Stomach smooth muscle (tissue), 2 donors: ENCODE results near the gene RPL32.
A peak's percentile ranks its signal among the peaks of the same experiment; 100 is the strongest.
"Not testable (repeated sequence)": the region's sequence is repeated elsewhere in the genome, so short reads cannot be mapped to it uniquely, and the experiment has no call there.

Experiments used
- H3K27ac ChIP-seq: one replicate; pipeline ENCODE4 v1.7.0; 2013; ENCODE audit warnings: mild to moderate bottlenecking, low read length, inconsistent platforms
- H3K27me3 ChIP-seq, 2 donors: one replicate each; pipeline ENCODE4 v1.7.0; 2013; ENCODE audit warnings: low read length in 2 of 2; ENCODE audit not compliant: insufficient read depth in 2 of 2, control insufficient read depth in 1 of 2
- H3K36me3 ChIP-seq, 2 donors: one replicate each; pipeline ENCODE4 v1.7.0; 2013; ENCODE audit warnings: low read length in 2 of 2; ENCODE audit not compliant: control insufficient read depth in 2 of 2, insufficient read depth in 2 of 2
- H3K4me1 ChIP-seq: one replicate; pipeline ENCODE4 v1.7.0; 2013; ENCODE audit warnings: low read length; ENCODE audit not compliant: control insufficient read depth, insufficient read depth
- H3K4me3 ChIP-seq, 2 donors: one replicate each; pipeline ENCODE4 v1.7.0; 2013; ENCODE audit warnings: low read length in 2 of 2
- H3K9ac ChIP-seq, 2 donors: one replicate each; pipeline ENCODE4 v1.7.0; 2013; ENCODE audit warnings: low read length in 2 of 2, mild to moderate bottlenecking in 1 of 2
- H3K9me3 ChIP-seq, 2 donors: one replicate each; pipeline ENCODE4 v1.7.0; 2013; ENCODE audit warnings: low read length in 2 of 2; ENCODE audit not compliant: control insufficient read depth in 2 of 2
- donor health status: healthy.
- donor health status: Pancreatic carcinoma.

The RPL32 gene

DNA sequence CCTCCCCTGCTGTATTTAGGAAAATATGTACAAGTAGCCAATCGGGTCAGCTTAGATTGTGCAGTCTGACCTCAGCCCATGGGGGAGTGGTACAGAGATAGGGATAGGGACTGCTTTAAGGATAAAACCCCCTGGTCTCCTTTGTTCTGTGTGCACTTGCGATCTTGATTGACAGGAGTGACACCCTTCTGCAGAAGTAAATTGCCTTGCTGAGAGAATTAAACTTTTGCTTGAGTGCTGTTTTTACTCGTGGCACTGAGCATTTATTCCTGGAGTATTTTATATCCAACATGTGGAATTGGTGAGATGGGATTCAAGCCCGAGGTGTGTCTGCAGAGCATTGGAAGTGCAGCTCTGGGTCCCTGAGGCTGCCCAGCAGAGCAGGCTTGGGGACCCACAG, 23.9 kb upstream of the RPL32 start:
- no peaks in the 10 kb centered on the region for H3K9me3 ChIP-seq
- no peak overlapping the region for H3K27ac ChIP-seq
- H3K4me3 ChIP-seq, result no peak overlapping the region
- no peaks in the 10 kb centered on the region for H3K27me3 ChIP-seq
- H3K4me1 ChIP-seq, result peaks cover 10% of the 10 kb centered on the region
- no peaks in the 10 kb centered on the region for H3K36me3 ChIP-seq
- no peak overlapping the region for H3K9ac ChIP-seq

DNA sequence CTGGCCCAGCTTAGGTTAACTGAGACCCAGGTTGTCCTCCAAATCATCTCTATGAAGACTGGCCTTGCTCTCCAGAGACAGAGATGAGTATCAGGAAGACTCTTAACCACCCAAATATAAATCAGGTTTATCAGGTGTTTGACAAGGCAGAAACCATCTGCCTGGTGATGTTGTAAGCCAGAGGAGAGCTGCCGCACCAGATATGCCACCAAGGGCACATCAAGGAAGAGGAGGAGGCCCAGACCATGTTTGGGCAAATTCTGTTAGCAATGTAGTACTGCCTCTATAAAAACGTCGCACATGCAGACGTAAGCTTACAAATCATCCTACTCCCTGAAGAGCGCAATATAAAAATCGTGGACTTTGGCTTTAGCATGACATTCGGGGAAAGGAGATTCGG, 21.0 kb upstream of the RPL32 start:
- Histone ChIP-seq H3K4me3 (no peak overlapping the region), H3K4me1 (no peaks in the 10 kb centered on the region), H3K27me3 (no peaks in the 10 kb centered on the region), H3K9me3 (no peaks in the 10 kb centered on the region), H3K36me3 (no peaks in the 10 kb centered on the region), H3K9ac (no peak overlapping the region), H3K27ac (no peak overlapping the region)

DNA sequence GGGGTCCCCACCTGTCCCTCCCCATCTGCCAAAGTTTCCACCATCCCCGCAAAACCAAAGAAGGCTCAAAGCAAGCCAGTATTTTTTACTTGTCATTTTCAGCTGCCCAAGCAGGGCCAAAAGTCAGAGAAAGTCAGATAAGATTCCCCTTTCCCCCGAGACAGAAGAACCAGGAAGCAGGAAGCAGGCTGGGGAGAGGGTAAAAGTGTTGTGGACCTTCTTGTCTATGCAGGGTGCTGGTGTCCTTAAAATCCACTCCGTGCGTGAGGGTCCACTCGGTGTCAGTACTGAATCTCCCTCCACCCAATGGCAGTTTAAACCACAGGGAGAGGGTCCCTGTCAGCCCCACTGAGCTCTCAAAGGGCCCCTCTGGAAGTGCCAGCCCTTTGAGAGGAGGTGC, 20.2 kb upstream of the RPL32 start:
- H3K4me3 ChIP-seq, result no peak overlapping the region
- H3K4me1 ChIP-seq, result no peaks in the 10 kb centered on the region
- no peak overlapping the region for H3K27ac ChIP-seq
- no peaks in the 10 kb centered on the region for H3K36me3 ChIP-seq
- H3K9me3 ChIP-seq, result no peaks in the 10 kb centered on the region
- no peaks in the 10 kb centered on the region for H3K27me3 ChIP-seq
- H3K9ac ChIP-seq, result no peak overlapping the region

DNA sequence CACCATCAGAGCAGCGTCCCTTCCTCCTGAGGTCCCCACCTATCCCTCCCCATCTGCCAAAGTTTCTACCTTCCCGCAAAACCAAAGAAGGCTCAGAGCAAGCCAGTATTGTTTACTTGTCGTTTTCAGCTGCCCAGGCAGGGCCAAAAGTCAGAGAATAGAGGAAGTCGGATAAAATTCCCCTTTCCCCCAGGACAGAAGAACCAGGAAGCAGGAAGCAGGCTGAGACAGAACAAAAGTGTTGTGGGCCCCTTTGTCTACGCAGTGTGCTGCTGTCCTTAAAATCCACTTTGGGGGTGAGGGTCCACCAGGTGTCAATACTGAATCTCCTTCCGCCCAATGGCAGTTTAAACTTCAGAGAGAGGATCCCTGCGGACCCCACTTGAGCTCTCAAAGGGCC, 18.5 kb upstream of the RPL32 start:
- Histone ChIP-seq H3K9ac (no peak overlapping the region), H3K27ac (no peak overlapping the region), H3K4me1 (no peaks in the 10 kb centered on the region), H3K36me3 (no peaks in the 10 kb centered on the region), H3K27me3 (no peaks in the 10 kb centered on the region), H3K9me3 (no peaks in the 10 kb centered on the region), H3K4me3 (no peak overlapping the region)

DNA sequence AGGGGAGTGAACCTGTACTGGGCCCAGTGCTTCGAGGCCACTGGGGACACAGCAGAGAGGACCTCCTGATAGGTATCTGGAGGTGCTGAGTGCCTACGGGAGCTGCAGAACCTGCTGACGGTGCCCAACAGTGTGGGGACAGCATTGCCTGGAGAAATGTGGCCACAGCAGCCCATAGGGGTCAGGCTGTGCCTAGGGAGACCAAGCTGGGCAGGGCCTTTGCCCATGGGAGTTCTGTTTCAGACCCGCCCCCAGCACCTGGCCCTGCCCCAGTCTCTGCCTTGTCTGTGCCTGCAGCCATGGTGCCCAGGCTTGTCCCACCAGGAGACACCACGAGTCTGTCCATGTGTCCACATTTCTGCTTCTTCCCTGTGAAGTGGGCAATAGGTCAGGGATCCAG, 15.3 kb upstream of the RPL32 start:
- Histone ChIP-seq H3K36me3 (no peaks in the 10 kb centered on the region), H3K9me3 (no peaks in the 10 kb centered on the region), H3K27ac (no peak overlapping the region), H3K4me1 (no peaks in the 10 kb centered on the region), H3K4me3 (no peak overlapping the region), H3K9ac (no peak overlapping the region), H3K27me3 (no peaks in the 10 kb centered on the region)

DNA sequence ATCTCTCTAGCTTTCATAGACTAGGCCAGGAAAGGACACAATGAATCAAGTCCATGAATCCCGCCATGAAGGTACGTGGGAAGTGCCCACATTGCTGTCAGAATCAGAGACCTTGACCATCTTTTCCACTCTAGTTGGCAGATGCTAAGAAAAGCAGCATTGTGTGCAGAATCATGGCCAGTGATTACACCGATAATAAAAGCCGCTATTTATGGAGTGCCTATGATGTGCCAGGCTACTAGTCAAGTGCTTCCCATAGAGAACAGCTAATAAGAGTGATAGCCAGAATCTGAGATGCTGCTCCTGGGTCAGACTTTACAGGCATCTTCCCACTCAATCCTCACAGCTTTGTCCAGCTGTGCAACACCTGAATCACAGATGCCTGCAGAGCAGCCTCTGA, 13.2 kb upstream of the RPL32 start:
- Histone ChIP-seq H3K4me3 (no peak overlapping the region), H3K9ac (no peak overlapping the region), H3K36me3 (no peaks in the 10 kb centered on the region), H3K27ac (no peak overlapping the region), H3K4me1 (no peaks in the 10 kb centered on the region), H3K27me3 (no peaks in the 10 kb centered on the region), H3K9me3 (no peaks in the 10 kb centered on the region)

DNA sequence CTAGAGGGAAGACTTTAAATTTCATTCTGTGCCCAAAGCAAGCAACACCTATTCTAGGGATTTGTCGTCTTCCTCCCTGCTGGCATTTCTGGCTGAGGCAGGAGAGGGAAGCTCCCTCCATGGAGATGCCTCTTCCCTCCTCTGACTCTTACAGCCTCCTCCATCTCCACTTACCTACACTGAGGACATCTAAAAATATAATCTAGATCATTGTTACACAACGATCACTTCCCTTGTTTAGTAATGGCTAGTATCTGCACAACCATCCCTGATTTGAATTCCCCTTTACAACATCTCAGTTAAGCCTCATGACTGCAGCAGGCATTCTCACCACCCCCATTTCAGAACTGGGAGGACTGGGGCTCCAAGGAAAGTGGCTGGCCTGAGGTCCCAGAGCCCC, 12.5 kb upstream of the RPL32 start:
- not testable (repeated sequence) for H3K4me3 ChIP-seq, H3K27me3 ChIP-seq, H3K36me3 ChIP-seq, H3K4me1 ChIP-seq, H3K9me3 ChIP-seq, H3K9ac ChIP-seq, H3K27ac ChIP-seq

DNA sequence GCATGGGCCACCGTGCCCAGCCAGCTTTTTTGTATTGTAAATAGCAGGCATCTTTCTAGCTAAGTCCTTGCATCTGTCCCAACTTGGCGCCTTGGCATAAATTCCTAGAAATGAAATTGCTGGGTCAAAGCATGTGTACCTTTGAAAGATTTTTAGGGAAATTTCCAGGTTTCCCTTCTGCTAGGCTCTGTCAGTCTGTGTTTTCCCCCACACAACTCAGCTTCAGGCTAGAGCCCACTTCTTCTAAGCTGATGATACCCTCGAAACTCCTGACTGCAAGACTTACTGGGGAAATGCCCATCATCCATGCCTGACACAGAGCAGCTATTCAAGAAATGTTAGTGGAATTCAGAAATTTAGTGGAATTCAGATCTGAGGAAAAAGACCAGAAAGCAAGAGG, 10.8 kb upstream of the RPL32 start:
- no peaks in the 10 kb centered on the region for H3K9me3 ChIP-seq
- no peak overlapping the region for H3K9ac ChIP-seq
- H3K36me3 ChIP-seq, result no peaks in the 10 kb centered on the region
- H3K4me1 ChIP-seq, result no peaks in the 10 kb centered on the region
- no peak overlapping the region for H3K4me3 ChIP-seq
- H3K27me3 ChIP-seq, result no peaks in the 10 kb centered on the region
- H3K27ac ChIP-seq, result no peak overlapping the region

DNA sequence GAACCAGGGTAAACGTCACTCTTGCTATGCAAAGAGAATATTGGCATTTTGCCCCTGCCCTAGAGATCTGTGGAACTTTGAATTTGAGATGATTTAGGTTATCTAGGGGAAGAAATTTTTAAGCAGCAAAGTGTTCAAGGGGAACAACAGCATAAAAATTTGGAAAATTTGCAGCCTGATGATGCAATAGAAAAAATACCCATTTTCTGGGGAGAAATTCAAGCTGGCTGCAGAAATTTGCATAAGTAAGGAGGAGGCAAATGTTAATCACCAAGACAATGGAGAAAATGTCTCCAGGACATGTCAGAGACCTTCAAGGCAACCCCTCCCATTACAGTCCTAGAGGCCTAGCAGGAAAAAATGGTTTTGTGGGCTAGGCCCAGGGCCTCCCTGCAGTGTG, 4.4 kb upstream of the RPL32 start:
- Histone ChIP-seq H3K27me3 (no peaks in the 10 kb centered on the region), H3K4me3 (no peak overlapping the region), H3K9me3 (no peaks in the 10 kb centered on the region), H3K4me1 (peaks cover 5% of the 10 kb centered on the region), H3K9ac (no peak overlapping the region), H3K36me3 (no peaks in the 10 kb centered on the region), H3K27ac (no peak overlapping the region)

DNA sequence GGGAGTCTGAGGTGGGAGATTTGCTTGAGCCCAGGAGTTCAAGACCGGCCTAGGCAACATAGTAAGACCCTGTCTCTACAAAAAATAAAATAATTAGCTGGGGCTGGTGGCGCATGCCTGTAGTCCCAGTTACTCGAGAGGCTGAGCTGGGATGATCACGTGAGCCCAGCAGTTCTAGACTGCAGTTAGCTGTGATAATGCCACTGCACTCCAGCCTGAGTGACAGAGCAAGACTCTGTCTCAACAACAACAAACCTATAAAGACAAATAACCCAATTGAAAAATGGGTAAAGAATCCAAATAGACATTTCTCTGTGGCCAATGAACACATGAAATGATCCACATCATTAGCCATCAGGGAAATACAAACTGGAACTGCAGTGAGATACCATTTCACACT, 1.1 kb upstream of the RPL32 start:
- Histone ChIP-seq H3K27me3 (no peaks in the 10 kb centered on the region), H3K27ac (no peak overlapping the region), H3K4me1 (peaks cover 27% of the 10 kb centered on the region), H3K36me3 (peaks cover 19 to 20% of the 10 kb centered on the region in 2 donors), H3K9ac (no peak overlapping the region), H3K9me3 (no peaks in the 10 kb centered on the region), H3K4me3 (no peak overlapping the region)

DNA sequence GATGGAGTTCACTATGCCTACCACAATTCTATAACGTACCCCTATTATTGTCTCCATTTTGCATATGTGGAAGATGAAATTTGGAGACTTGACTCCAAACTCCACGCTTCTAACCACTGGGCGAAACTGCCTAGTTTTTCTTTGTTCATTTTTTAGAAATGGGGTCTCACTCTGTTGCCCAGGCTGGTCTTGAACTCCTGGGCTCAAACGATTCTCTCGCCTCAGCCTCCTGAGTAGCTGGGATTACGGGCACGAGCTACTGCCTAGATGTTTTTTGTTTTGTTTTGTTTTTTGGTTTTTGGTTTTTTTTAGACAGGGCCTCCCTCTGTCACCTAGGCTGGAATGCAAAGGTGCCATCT, 584 bp upstream of the RPL32 start:
- H3K27ac ChIP-seq, result peak overlapping the region; percentile 92
- peak overlapping the region; percentile 85 to 96 for H3K4me3 ChIP-seq
- H3K36me3 ChIP-seq, result peaks cover 23 to 25% of the 10 kb centered on the region in 2 donors
- peaks cover 27% of the 10 kb centered on the region for H3K4me1 ChIP-seq
- peak overlapping the region; percentile 94 to 95 for H3K9ac ChIP-seq
- H3K9me3 ChIP-seq, result no peaks in the 10 kb centered on the region
- no peaks in the 10 kb centered on the region for H3K27me3 ChIP-seq
